B cell (primary cell): ENCODE data around the gene UBA1.

Source experiments
- CTCF ChIP-seq: fragments of 200-600 bp; IDR thresholded peaks from one replicate; pipeline ENCODE4 v1.8.0; 2022; ENCODE audit warnings: antibody characterized with exemption, mild to moderate bottlenecking
- EZH2 ChIP-seq: IDR thresholded peaks from 2 replicates; pipeline ENCODE4 v1.6.1; 2012; ENCODE audit warnings: borderline replicate concordance, low read depth, mild to moderate bottlenecking, moderate library complexity, low read length; ENCODE audit not compliant: insufficient read depth, poor library complexity, severe bottlenecking

- no peak for TF ChIP-seq CTCF
- TF ChIP-seq EZH2: no peak
Measured at GRCh38 chrX:47191331-47191730, 2.3 kb upstream of the UBA1 start.
